Aorta (tissue), 5 donors: Measurements from ENCODE around the gene SPECC1L. TPM values are rescaled to one million over a fixed set of nuclear protein-coding genes. Genes with fewer than 3 reads are reported as not detected.

Experiments used
- ATAC-seq: fragments of 200-7000 bp; cut with Tn5 transposase; one replicate; pipeline ENCODE4 v1.9.1; 2022; ENCODE audit warnings: moderate library complexity; ENCODE audit not compliant: low FRiP score
- DNase-seq, 2 donors: peaks; one replicate each; pipeline ENCODE4 v3.0.0-alpha.2; 2020
- H3K27ac ChIP-seq, 2 donors: one replicate each; pipeline ENCODE4 v1.5.1; 2013; ENCODE audit warnings: low read length in 2 of 2, mild to moderate bottlenecking in 2 of 2, moderate library complexity in 2 of 2, control low read depth in 1 of 2, inconsistent platforms in 1 of 2, low read depth in 1 of 2
- H3K27me3 ChIP-seq, 2 donors: one replicate each; pipeline ENCODE4 v1.6.1; 2013; ENCODE audit warnings: control low read depth in 1 of 2, low read length in 1 of 2, mild to moderate bottlenecking in 1 of 2, moderate library complexity in 1 of 2; ENCODE audit not compliant: insufficient read depth in 2 of 2, control insufficient read depth in 1 of 2
- H3K36me3 ChIP-seq, 2 donors: one replicate each; pipeline ENCODE4 v1.6.1; 2013; ENCODE audit warnings: control low read depth in 1 of 2, low read length in 1 of 2, mild to moderate bottlenecking in 1 of 2; ENCODE audit not compliant: insufficient read depth in 2 of 2, control insufficient read depth in 1 of 2
- H3K4me1 ChIP-seq, 2 donors: one replicate each; pipeline ENCODE4 v1.6.1; 2013; ENCODE audit warnings: low read length in 2 of 2, control low read depth in 1 of 2, mild to moderate bottlenecking in 1 of 2, moderate library complexity in 1 of 2; ENCODE audit not compliant: insufficient read depth in 2 of 2, control insufficient read depth in 1 of 2
- H3K4me3 ChIP-seq, 2 donors: one replicate each; pipeline ENCODE4 v1.5.1; 2013; ENCODE audit warnings: low read length in 2 of 2, control low read depth in 1 of 2, mild to moderate bottlenecking in 1 of 2
- H3K9me3 ChIP-seq: one replicate; pipeline ENCODE4 v1.6.1; 2013; ENCODE audit warnings: mild to moderate bottlenecking, low read length; ENCODE audit not compliant: control insufficient read depth
- WGBS, 2 donors: extraction: QIAGEN DNeasy Blood & Tissue Kit; methylation state at CpG; one replicate each; pipeline ENCODE4 v1.1.7; 2013; 5-methylcytosine and 5-hydroxymethylcytosine counted together
- intact Hi-C, 2 donors: fragments of 100-400 bp; cut with DNase I; formaldehyde crosslinking; loops; one replicate each; pipeline versions ENCODE4 v1.14.2 to v1.15.0; 2022
- polyA plus RNA-seq, 2 donors: library from polyadenylated mRNA; stranded (reverse); fragments of 200-250 nt; gene quantifications; one replicate each; pipeline ENCODE4 v1.2.3, GENCODE V29; 2013
- total RNA-seq, 2 donors: library from RNA; stranded (reverse); fragmentation: NEBNext Ultra II Directional; extraction: Animal tissue kit (Norgen Biotek cat#: 25700); gene quantifications; one replicate each; pipeline ENCODE4 v1.2.1, GENCODE V29; 2021
- donor health status: healthy with polysubstance abuse.
- donor health status: Bipolar disorder and iron deficiency.
- donor health status: DM: no; HTN: no; CAD: no.
- donor health status: DM: no; HTN: no; CAD: no.
- donor health status: DM: yes; HTN: yes; CAD: no.

The SPECC1L gene
- total and polyA plus RNA-seq, 4 donors, result 15.0 to 92.0 (median 47.7) TPM

GRCh38 chr22:24451162-24451561 is 180.5 kb downstream of the SPECC1L start:
- H3K27me3 ChIP-seq, result no peaks in the 10 kb centered on the region
- ATAC-seq (no peak), DNase-seq (no peak)
- H3K27ac ChIP-seq, result no peak overlapping the region
- H3K36me3 ChIP-seq, result no peaks in the 10 kb centered on the region
- no peaks in the 10 kb centered on the region for H3K4me1 ChIP-seq
- intact Hi-C loops, result no loop called here
- H3K9me3 ChIP-seq, result no peaks in the 10 kb centered on the region
- no peak overlapping the region for H3K4me3 ChIP-seq

- H3K9me3 ChIP-seq, result no peaks in the 10 kb centered on the region
- 88 to 95% methylated on average over 1 of the region's 1 CpG for WGBS, 2 donors
- intact Hi-C loops, result no loop called here
- H3K4me3 ChIP-seq, result no peak overlapping the region
- H3K4me1 ChIP-seq, result no peaks in the 10 kb centered on the region
- H3K27ac ChIP-seq, result no peak overlapping the region
- no peak for DNase-seq
- ATAC-seq, result no peak
- H3K27me3 ChIP-seq, result no peaks in the 10 kb centered on the region
- H3K36me3 ChIP-seq, result no peaks in the 10 kb centered on the region
These were observed 183.2 kb downstream of the SPECC1L start for GRCh38 chr22:24453853-24454252.

GRCh38 chr22:24455039-24455438 is 184.4 kb downstream of the SPECC1L start:
- no peak overlapping the region for H3K4me3 ChIP-seq
- H3K4me1 ChIP-seq, result no peaks in the 10 kb centered on the region
- no peaks in the 10 kb centered on the region for H3K36me3 ChIP-seq
- H3K27me3 ChIP-seq, result no peaks in the 10 kb centered on the region
- WGBS, 2 donors, result 60 to 61% methylated on average over 4 of the region's 4 CpGs
- DNase-seq (no peak), ATAC-seq (no peak)
- no peaks in the 10 kb centered on the region for H3K9me3 ChIP-seq
- no peak overlapping the region for H3K27ac ChIP-seq
- intact Hi-C loops, result no loop called here

GRCh38 chr22:24455751-24456426 is 185.3 kb downstream of the SPECC1L start:
- H3K27me3 ChIP-seq, result no peaks in the 10 kb centered on the region
- H3K36me3 ChIP-seq, result no peaks in the 10 kb centered on the region
- intact Hi-C loops, result no loop called here
- H3K4me1 ChIP-seq, result no peaks in the 10 kb centered on the region
- H3K4me3 ChIP-seq, result no peak overlapping the region
- peak in 1 of 2 donors; percentile 59 for DNase-seq
- 60% methylated on average over 9 of the region's 9 CpGs for whole genome bisulfite sequencing, 2 donors
- no peak for ATAC-seq
- no peak overlapping the region for H3K27ac ChIP-seq
- no peaks in the 10 kb centered on the region for H3K9me3 ChIP-seq

GRCh38 chr22:24457894-24458420 is 187.3 kb downstream of the SPECC1L start:
- 80 to 91% methylated on average over 2 to 3 of the region's 3 CpGs for WGBS, 2 donors
- H3K4me3 ChIP-seq, result no peak overlapping the region
- intact Hi-C loops, result no loop called here
- no peak overlapping the region for H3K27ac ChIP-seq
- H3K4me1 ChIP-seq, result no peaks in the 10 kb centered on the region
- H3K36me3 ChIP-seq, result no peaks in the 10 kb centered on the region
- DNase-seq (no peak), ATAC-seq (no peak)
- H3K9me3 ChIP-seq, result no peaks in the 10 kb centered on the region
- no peaks in the 10 kb centered on the region for H3K27me3 ChIP-seq

GRCh38 chr22:24459911-24460310 is 189.3 kb downstream of the SPECC1L start:
- DNase-seq (no peak), ATAC-seq (no peak)
- Histone ChIP-seq H3K27me3 (no peaks in the 10 kb centered on the region), H3K9me3 (no peaks in the 10 kb centered on the region), H3K4me3 (no peak overlapping the region), H3K27ac (no peak overlapping the region), H3K36me3 (no peaks in the 10 kb centered on the region), H3K4me1 (no peaks in the 10 kb centered on the region)
- 58 to 66% methylated on average over 1 of the region's 1 CpG for WGBS, 2 donors
- intact Hi-C loops, result no loop called here

- WGBS, 2 donors, result 69 to 71% methylated on average over 10 of the region's 10 CpGs
- H3K9me3 ChIP-seq, result no peaks in the 10 kb centered on the region
- no peaks in the 10 kb centered on the region for H3K27me3 ChIP-seq
- H3K27ac ChIP-seq, result no peak overlapping the region
- H3K4me1 ChIP-seq, result peaks cover 0 to 1% of the 10 kb centered on the region in 2 donors
- DNase-seq, result no peak
- H3K4me3 ChIP-seq, result no peak overlapping the region
- no peak for ATAC-seq
- intact Hi-C loops, result no loop called here
- H3K36me3 ChIP-seq, result no peaks in the 10 kb centered on the region
These were observed 189.9 kb downstream of the SPECC1L start for GRCh38 chr22:24460418-24461089.

GRCh38 chr22:24463071-24463760 is 192.6 kb downstream of the SPECC1L start:
- 95 to 96% methylated on average over 6 of the region's 6 CpGs for WGBS, 2 donors
- Histone ChIP-seq H3K27me3 (no peaks in the 10 kb centered on the region), H3K4me1 (peaks cover 2 to 12% of the 10 kb centered on the region in 2 donors), H3K4me3 (no peak overlapping the region), H3K27ac (no peak overlapping the region), H3K9me3 (no peaks in the 10 kb centered on the region), H3K36me3 (no peaks in the 10 kb centered on the region)
- intact Hi-C loops, result no loop called here
- ATAC-seq, result no peak
- DNase-seq, result no peak
